GM18873 (cell line): ENCODE results near the gene AGAP2.
"Not testable (repeated sequence)": the region's sequence is repeated elsewhere in the genome, so short reads cannot be mapped to it uniquely, and the experiment has no call there.

Source experiments
- ATAC-seq: cut with Tn5 transposase; IDR thresholded peaks from one replicate; pipeline ENCODE4 v1.9.1; 2021; ENCODE audit warnings: mild to moderate bottlenecking, moderate library complexity, moderate number of reproducible peaks; ENCODE audit not compliant: unreplicated experiment, low FRiP score

Gene AGAP2

GRCh38 chr12:57724936-57725740 is 13.4 kb downstream of the AGAP2 start:
- ATAC-seq = no peak

GRCh38 chr12:57724003-57724935 is 14.3 kb downstream of the AGAP2 start:
- ATAC-seq = no peak

DNA sequence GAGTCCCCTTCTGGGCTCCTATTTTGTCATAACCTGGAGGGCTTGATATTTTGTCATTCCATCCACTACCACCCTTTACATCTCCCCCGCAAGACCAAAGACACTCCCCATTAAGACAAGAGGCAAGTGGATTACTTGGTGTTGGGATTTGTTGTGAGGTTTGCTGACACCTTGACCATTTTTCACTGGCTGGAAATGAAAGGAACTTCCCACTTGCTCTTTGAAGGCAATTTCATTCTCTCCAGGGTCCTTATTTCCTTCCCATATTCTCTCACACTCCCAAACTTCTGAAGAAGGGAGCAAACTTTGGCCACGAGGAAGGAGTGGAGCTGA is 14.9 kb downstream of the AGAP2 start:
- ATAC-seq = no peak

GRCh38 chr12:57722716-57723629 is 15.6 kb downstream of the AGAP2 start:
- ATAC-seq = no peak

- not testable (repeated sequence) for ATAC-seq
Measured at GRCh38 chr12:57721846-57722608, 16.5 kb downstream of the AGAP2 start.

DNA sequence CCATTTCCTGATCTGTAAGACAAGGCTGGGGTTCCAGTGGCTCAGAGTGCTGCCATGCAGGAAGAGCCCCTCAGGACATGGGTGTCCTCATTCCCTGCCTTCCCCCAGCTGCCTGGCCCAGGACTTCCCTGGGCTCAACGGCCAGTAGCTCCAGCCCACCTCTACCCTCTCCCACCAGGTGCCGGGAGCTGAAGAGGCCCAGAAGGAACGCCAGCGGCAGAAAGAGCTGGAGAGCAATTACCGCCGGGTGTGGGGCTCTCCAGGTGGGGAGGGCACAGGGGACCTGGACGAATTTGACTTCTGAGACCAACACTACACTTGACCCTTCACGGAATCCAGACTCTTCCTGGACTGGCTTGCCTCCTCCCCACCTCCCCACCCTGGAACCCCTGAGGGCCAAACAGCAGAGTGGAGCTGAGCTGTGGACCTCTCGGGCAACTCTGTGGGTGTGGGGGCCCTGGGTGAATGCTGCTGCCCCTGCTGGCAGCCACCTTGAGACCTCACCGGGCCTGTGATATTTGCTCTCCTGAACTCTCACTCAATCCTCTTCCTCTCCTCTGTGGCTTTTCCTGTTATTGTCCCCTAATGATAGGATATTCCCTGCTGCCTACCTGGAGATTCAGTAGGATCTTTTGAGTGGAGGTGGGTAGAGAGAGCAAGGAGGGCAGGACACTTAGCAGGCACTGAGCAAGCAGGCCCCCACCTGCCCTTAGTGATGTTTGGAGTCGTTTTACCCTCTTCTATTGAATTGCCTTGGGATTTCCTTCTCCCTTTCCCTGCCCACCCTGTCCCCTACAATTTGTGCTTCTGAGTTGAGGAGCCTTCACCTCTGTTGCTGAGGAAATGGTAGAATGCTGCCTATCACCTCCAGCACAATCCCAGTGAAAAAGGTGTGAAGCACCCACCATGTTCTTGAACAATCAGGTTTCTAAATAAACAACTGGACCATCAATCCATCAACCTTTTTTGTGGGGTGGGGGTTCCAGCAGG is 17.6 kb downstream of the AGAP2 start:
- ATAC-seq = no peak

GRCh38 chr12:57719777-57720605 is 18.6 kb downstream of the AGAP2 start:
- no peak for ATAC-seq

DNA sequence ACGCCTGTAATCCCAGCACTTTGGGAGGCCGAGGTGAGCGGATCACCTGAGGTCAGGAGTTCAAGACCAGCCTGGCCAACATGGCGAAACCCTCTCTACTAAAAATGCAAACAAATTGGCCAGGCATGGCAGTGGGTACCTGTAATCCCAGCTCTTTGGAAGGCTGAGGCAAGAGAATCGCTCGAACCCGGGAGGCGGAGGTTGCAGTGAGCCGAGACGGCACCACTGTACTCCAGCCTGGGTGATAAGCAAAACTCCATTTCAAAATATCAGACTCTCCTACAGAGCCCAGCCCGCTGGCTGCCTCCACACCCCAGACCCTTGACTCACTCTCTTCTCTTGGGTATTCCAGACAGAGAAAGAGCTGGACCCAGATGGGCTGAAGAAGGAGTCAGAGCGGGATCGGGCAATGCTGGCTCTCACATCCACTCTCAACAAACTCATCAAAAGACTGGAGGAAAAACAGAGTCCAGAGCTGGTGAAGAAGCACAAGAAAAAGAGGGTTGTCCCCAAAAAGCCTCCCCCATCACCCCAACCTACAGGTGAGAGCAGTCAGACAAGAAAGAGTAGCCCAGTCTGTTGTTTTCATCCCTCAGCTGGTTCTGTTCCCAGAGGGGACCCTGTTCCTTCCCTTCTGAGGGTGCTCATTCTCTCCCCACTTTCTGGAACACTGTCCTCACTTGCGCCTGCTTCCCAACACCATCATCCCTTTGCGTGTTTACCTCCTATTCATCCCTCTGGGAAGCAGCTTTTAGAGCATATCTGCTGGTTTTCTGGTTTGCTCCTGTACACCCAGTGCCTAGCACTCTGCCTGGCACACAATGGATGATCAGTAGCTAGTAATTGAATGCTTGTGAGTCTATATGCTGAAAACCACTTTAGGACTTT is 19.7 kb downstream of the AGAP2 start:
- no peak for ATAC-seq

- ATAC-seq = no peak
Measured at GRCh38 chr12:57717846-57718640, 20.5 kb downstream of the AGAP2 start.

- no peak for ATAC-seq
Measured at GRCh38 chr12:57717131-57717530, 21.4 kb downstream of the AGAP2 start.

DNA sequence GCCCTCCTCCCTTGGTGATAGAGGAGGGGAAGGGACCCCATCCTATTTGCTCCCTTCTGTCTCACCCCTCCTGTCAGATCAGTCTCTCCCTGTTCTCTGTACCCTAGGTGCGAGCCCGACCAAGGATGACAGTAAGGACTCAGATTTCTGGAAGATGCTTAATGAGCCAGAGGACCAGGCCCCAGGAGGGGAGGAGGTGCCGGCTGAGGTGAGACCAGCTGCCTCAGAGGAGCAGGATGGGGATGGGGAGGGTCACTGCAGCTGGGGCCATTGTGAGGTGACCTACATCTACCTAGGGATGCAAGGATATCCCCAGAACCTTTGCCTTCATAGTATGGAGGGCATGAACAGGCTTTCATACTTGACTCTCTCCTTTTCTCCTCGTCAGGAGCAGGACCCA is 22.2 kb downstream of the AGAP2 start:
- no peak for ATAC-seq

DNA sequence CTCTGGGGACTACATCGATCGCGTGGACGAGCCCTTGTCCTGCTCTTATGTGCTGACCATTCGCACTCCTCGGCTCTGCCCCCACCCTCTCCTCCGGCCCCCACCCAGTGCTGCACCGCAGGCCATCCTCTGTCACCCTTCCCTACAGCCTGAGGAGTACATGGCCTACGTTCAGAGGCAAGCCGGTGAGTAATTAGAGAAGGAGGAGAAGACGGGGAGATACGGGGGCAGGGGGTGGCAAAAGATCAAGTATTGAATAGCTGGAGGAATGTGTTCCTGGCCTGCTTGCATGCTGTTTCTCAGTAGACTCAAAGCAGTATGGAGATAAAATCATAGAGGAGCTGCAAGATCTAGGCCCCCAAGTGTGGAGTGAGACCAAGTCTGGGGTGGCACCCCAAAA is 22.8 kb downstream of the AGAP2 start:
- no peak for ATAC-seq

DNA sequence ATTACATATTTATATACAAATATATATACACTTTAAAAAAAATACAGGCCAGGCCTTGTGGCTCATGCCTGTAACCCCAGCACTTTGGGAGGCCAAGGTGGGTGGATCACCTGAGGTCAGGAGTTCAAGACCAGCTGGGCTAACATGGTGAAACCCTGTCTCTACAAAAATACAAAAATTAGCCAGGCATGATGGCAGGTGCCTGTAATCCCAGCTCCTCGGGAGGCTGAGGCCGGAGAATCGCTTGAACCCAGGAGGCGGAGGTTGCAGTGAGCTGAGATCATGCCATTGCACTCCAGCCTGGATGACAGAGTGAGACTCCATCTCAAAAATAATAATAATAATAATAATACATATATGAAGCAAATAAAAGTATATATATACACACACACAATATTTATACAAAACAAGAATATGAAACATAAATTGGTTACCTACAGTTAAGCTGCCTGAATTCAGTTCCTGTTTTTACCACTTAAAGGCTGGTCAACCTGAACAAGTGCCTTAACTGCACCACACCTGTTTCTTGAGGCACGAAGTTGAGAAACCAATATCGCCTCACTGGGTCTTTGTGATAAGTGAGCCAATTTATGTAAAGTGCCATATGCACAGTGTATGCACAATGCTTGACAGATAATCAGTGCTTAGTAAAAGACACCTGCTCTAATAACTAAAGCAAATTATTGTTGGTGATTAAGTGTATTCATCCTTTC is 23.4 kb downstream of the AGAP2 start:
- ATAC-seq = not testable (repeated sequence)

DNA sequence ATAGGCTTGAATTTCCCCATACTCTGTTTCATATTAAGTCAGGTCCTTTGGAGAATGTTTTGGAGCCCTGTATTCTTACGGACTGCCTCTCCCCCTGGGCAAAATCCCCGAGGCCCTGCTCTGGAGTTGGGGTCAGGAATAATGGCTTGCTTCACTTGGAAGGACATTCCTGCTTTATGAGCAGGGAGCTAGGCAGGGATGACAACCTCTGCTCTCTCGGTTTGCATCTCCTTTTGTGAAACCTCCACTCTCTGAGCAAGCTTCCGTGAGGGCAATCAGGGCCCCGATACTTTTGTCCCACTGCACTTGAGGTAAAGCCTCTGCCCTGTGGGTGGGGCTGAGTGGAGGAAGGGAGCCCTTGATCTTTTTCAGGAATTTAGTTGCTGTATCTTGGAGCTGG is 25.3 kb downstream of the AGAP2 start:
- no peak for ATAC-seq

DNA sequence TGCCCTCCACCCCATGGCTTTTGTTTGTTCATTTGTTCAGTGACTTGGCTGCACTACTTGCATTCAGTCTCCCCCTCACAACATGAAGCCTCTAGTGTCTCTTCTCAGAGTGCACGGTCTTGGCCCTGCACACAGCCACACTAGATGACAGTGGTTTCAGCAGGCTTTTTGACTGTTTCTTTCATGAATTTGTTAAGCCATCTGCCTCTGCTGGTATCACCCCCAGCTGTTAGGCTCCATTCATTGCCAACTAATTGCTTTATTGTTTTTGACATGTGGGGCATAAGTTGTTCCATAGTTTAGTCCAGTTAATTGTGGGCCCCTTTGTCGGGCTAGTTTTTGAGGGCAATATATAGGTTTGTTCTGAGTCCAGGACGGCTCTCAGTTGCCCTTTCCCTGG is 25.8 kb downstream of the AGAP2 start:
- ATAC-seq = no peak
